Neural cell (in vitro differentiated cells): ENCODE measurements around the gene LYPD4. TPM values are rescaled to one million over a fixed set of nuclear protein-coding genes. Genes with fewer than 3 reads are reported as not detected.

ENCODE experiments used
- H2AFZ ChIP-seq: fragments of 200-600, 300-800 bp; sonication (generic), shearing (Covaris generic); 2 replicates; pipeline ENCODE4 v1.6.0; 2014; ENCODE audit warnings: low read depth, mild to moderate bottlenecking, antibody characterized with exemption, low read length, moderate library complexity
- H3F3A ChIP-seq: fragments of 200-600 bp; shearing (Covaris generic); 2 replicates; pipeline ENCODE4 v1.6.1; 2016; ENCODE audit warnings: mild to moderate bottlenecking, moderate library complexity, mixed read lengths, antibody characterized with exemption, low read length; ENCODE audit not compliant: insufficient read depth, poor library complexity, severe bottlenecking
- H3K27ac ChIP-seq: fragments of 200-600, 300-800 bp; sonication (generic), shearing (Covaris generic); 2 replicates; pipeline ENCODE4 v1.5.1; 2014; ENCODE audit warnings: mild to moderate bottlenecking, low read length, moderate library complexity
- H3K27me3 ChIP-seq: fragments of 300-800, 200-600 bp; sonication (generic), shearing (Covaris generic); 2 replicates; pipeline ENCODE4 v1.6.0; 2014; ENCODE audit warnings: mild to moderate bottlenecking, low read depth, low read length, moderate library complexity; ENCODE audit not compliant: insufficient read depth
- H3K36me3 ChIP-seq: fragments of 300-800, 200-600 bp; sonication (generic), shearing (Covaris generic); 2 replicates; pipeline ENCODE4 v1.5.1; 2014; ENCODE audit warnings: mild to moderate bottlenecking, antibody characterized with exemption, low read length, moderate library complexity; ENCODE audit not compliant: insufficient read depth
- H3K4me2 ChIP-seq: fragments of 300-800, 200-600 bp; sonication (generic), shearing (Covaris generic); 2 replicates; pipeline ENCODE4 v1.6.0; 2014; ENCODE audit warnings: mild to moderate bottlenecking, low read length
- H3K4me3 ChIP-seq: fragments of 300-800, 200-600 bp; sonication (generic), shearing (Covaris generic); 2 replicates; pipeline ENCODE4 v1.5.1; 2014; ENCODE audit warnings: mild to moderate bottlenecking, low read length, moderate library complexity
- H3K79me2 ChIP-seq: fragments of 200-600 bp; shearing (Covaris generic); replicated peaks from 2 replicates; pipeline ENCODE4 v1.6.0; 2014; ENCODE audit warnings: mild to moderate bottlenecking, low read length, moderate library complexity; ENCODE audit not compliant: insufficient read depth
- H3K9ac ChIP-seq: fragments of 300-800, 200-600 bp; sonication (generic), shearing (Covaris generic); 2 replicates; pipeline ENCODE4 v1.6.1; 2016; ENCODE audit warnings: mild to moderate bottlenecking, low read length, mixed read lengths
- H3K9me2 ChIP-seq: fragments of 200-600 bp; shearing (Covaris generic); 2 replicates; pipeline ENCODE4 v1.6.1; 2016; ENCODE audit warnings: mild to moderate bottlenecking, low read length, mixed read lengths; ENCODE audit not compliant: insufficient read depth
- H3K9me3 ChIP-seq: fragments of 200-600, 300-800 bp; sonication (generic), shearing (Covaris generic); 2 replicates; pipeline ENCODE4 v1.6.1; 2016; ENCODE audit warnings: mild to moderate bottlenecking, mixed run types, low read length, moderate library complexity, mixed read lengths
- H4K20me1 ChIP-seq: fragments of 200-600 bp; shearing (Covaris generic); 2 replicates; pipeline ENCODE4 v1.6.1; 2016; ENCODE audit warnings: mild to moderate bottlenecking, mixed run types; ENCODE audit not compliant: insufficient read depth
- CTCF ChIP-seq: fragments of 450-650 bp; IDR thresholded peaks from 2 replicates; pipeline ENCODE4 v1.5.1; 2014; ENCODE audit warnings: antibody characterized with exemption, mild to moderate bottlenecking, moderate library complexity; ENCODE audit not compliant: poor library complexity, severe bottlenecking
- EP300 ChIP-seq: fragments of 450-650 bp; conservative IDR thresholded peaks from 2 replicates; pipeline ENCODE4 v1.6.1; 2014; ENCODE audit warnings: antibody characterized with exemption, mild to moderate bottlenecking, moderate library complexity; ENCODE audit not compliant: poor library complexity, severe bottlenecking
- EZH2 ChIP-seq: fragments of 200-600, 300-800 bp; shearing (Covaris generic), sonication (generic); IDR thresholded peaks from 2 replicates; pipeline ENCODE4 v1.6.1; 2014; ENCODE audit warnings: antibody characterized with exemption, low read length, borderline replicate concordance, mild to moderate bottlenecking; ENCODE audit not compliant: insufficient read depth, poor library complexity, severe bottlenecking
- MXI1 ChIP-seq: fragments of 450-650 bp; conservative IDR thresholded peaks from 2 replicates; pipeline ENCODE4 v1.6.1; 2014; ENCODE audit warnings: antibody characterized with exemption, mild to moderate bottlenecking; ENCODE audit not compliant: poor library complexity, severe bottlenecking
- POLR2AphosphoS5 ChIP-seq: IDR thresholded peaks from 2 replicates; pipeline ENCODE4 v1.6.1; 2012
- RAD21 ChIP-seq: fragments of 450-650 bp; conservative IDR thresholded peaks from 2 replicates; pipeline ENCODE4 v1.6.1; 2014; ENCODE audit warnings: antibody characterized with exemption, mild to moderate bottlenecking, moderate library complexity
- REST ChIP-seq: IDR thresholded peaks from 2 replicates; pipeline ENCODE4 v1.6.1; 2012; ENCODE audit warnings: borderline replicate concordance
- SMC3 ChIP-seq: fragments of 450-650 bp; conservative IDR thresholded peaks from 2 replicates; pipeline ENCODE4 v1.6.1; 2014; ENCODE audit warnings: antibody characterized with exemption, mild to moderate bottlenecking, moderate library complexity; ENCODE audit not compliant: poor library complexity
- TAF1 ChIP-seq: IDR thresholded peaks from 2 replicates; pipeline ENCODE4 v1.6.1; 2012; ENCODE audit warnings: low read depth
- polyA plus RNA-seq: library from polyadenylated mRNA; depleted of rRNA; stranded (reverse); fragments of >200 nt; gene quantifications from 2 replicates; pipeline ENCODE4 v1.2.3, GENCODE V29; 2014

Gene LYPD4
- polyA plus RNA-seq, 1 donor from 2014 or later, result not detected

DNA sequence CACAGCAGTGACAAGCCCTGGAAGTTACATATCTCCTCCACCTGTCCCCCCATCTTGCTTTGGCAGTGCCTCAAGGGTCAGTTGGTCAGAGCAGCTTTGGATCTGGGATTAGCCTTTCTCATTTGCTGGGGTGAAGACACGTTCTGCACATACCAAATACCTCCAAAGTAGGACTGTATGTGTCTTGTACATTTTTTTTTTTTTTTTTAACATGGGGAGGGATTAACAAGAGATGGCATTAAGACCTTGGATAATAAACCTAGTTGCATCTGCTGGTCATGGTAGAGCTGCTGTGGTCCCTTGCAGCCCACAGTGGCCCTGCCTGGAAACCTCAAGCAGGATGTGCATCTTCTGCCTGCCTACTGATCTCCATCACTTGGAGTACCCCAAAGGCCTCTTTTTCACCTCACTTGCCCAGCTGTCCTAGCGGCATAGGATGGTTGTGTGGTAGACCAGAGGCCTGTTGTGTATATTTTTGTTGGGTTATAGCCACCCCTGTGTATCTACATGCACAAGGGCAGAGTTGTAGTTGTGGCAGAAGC, 18.0 kb upstream of the LYPD4 start:
- no peaks in the 10 kb centered on the region for H3K9me2 ChIP-seq
- no peak overlapping the region for H3K4me3 ChIP-seq
- peaks cover 32% of the 10 kb centered on the region for H3K79me2 ChIP-seq
- no peaks in the 10 kb centered on the region for H3K9me3 ChIP-seq
- no peaks in the 10 kb centered on the region for H3K27me3 ChIP-seq
- H2AFZ ChIP-seq, result no peak overlapping the region
- H3K36me3 ChIP-seq, result peaks cover 4% of the 10 kb centered on the region
- H3K27ac ChIP-seq, result no peak overlapping the region
- no peaks in the 10 kb centered on the region for H4K20me1 ChIP-seq
- no peak overlapping the region for H3K9ac ChIP-seq
- no peak for TF ChIP-seq MXI1
- TF ChIP-seq EZH2, result no peak
- no peak for TF ChIP-seq SMC3
- TF ChIP-seq REST, result no peak
- TF ChIP-seq TAF1, result no peak
- no peak for TF ChIP-seq CTCF
- TF ChIP-seq RAD21, result no peak
- no peak for TF ChIP-seq EP300
- no peak for TF ChIP-seq POLR2AphosphoS5
- H3F3A ChIP-seq, result peaks cover 2% of the 10 kb centered on the region
- H3K4me2 ChIP-seq, result no peak overlapping the region

DNA sequence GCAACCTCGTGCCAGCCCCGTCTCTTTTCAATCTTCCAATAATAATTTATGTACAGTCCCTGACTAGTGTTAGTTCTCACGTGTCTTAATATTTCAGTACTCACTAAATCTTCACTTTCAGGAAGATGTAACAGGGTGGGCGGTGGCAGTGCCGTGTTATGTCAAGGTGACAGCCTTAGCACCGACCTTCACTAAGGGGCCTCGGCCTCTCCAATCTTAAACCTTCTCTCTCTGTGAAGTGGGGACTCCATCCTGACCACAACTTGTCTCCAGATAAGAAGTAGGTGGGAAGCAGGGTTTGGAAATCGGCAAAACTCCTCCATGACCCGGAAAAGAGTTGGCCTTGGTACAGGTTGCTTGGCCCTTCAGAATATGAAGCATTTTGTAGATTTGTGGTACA, 17.4 kb upstream of the LYPD4 start:
- no peaks in the 10 kb centered on the region for H3K9me3 ChIP-seq
- H3F3A ChIP-seq, result peaks cover 2% of the 10 kb centered on the region
- H3K27ac ChIP-seq, result no peak overlapping the region
- peaks cover 32% of the 10 kb centered on the region for H3K79me2 ChIP-seq
- H2AFZ ChIP-seq, result no peak overlapping the region
- H3K36me3 ChIP-seq, result peaks cover 4% of the 10 kb centered on the region
- peak overlapping the region; percentile 84 for H3K4me2 ChIP-seq
- H3K9me2 ChIP-seq, result no peaks in the 10 kb centered on the region
- no peak overlapping the region for H3K9ac ChIP-seq
- no peak for TF ChIP-seq CTCF
- H3K27me3 ChIP-seq, result no peaks in the 10 kb centered on the region
- no peaks in the 10 kb centered on the region for H4K20me1 ChIP-seq
- peak overlapping the region; percentile 95 for H3K4me3 ChIP-seq
